ENCODE data around the gene FADS3. TPM values are rescaled to one million over a fixed set of nuclear protein-coding genes. Genes with fewer than 3 reads are reported as not detected.
A peak's percentile ranks its signal among the peaks of the same experiment; 100 is the strongest.

Gene FADS3
- total and polyA plus RNA-seq, 2 donors (not counting 1 experiment from before 2014, with no cell fraction given): 225 to 256 TPM

- H3K36me3 ChIP-seq (replicated peaks in 1 of 2; ENCODE audit: control extremely low read depth in 1 of 2, control insufficient read depth in 1 of 2, extremely low read depth in 1 of 2, insufficient read depth in 2 of 2, low read length in 1 of 2): no peaks in the 10 kb centered on the region
- no peak overlapping the region for H3K4me2 ChIP-seq (replicated peaks; ENCODE audit: low read depth, low read length, poor library complexity, severe bottlenecking)
- ATAC-seq (ENCODE audit: low read depth): peak; percentile 14
- peaks cover 0 to 11% (median 2%) of the 10 kb centered on the region in 4 experiments for H3K27me3 ChIP-seq (replicated peaks in 1 of 4; ENCODE audit: control extremely low read depth in 1 of 4, control insufficient read depth in 3 of 4, insufficient read depth in 4 of 4, low read length in 3 of 4)
- Mint-ChIP-seq H3K4me3 (peak overlapping the region; percentile 61), H3K9me3 (ENCODE audit: insufficient read depth) (no peaks in the 10 kb centered on the region), H3K27ac (peak overlapping the region; percentile 89), H3K4me1 (peaks cover 29% of the 10 kb centered on the region), H3K27me3 (no peaks in the 10 kb centered on the region)
- H3K9ac ChIP-seq (ENCODE audit: low read length): no peak overlapping the region
- 78% methylated on average over 9 of the region's 11 CpGs for WGBS (ENCODE audit: insufficient coverage)
- CTCF ChIA-PET: interaction anchor here (0.9 to 2.4 kb wide), 3 partner anchors 36 to 46 kb away, joined by 3 to 6 read pairs (median 6); no protein-coding TSS in a partner anchor
- H4K20me1 ChIP-seq (ENCODE audit: control insufficient read depth, insufficient read depth, low read length, poor library complexity, severe bottlenecking): no peaks in the 10 kb centered on the region
- no peak overlapping the region for H3K4me3 ChIP-seq (ENCODE audit: control extremely low read depth in 1 of 5, extremely low read depth in 1 of 5, insufficient read depth in 1 of 5, low read depth in 2 of 5, low read length in 4 of 5)
- peaks cover 0 to 3% (median 0%) of the 10 kb centered on the region in 3 donors for H3K9me3 ChIP-seq (ENCODE audit: control extremely low read depth in 1 of 3, control insufficient read depth in 2 of 3, insufficient read depth in 1 of 3, low read length in 2 of 3)
- POLR2A ChIA-PET: no interaction called here
- DNase-seq: peak; percentile 52
- peak overlapping the region in 1 of 2 donors; percentile 68 for H3K27ac ChIP-seq (ENCODE audit: low read length in 2 of 2)
- no peak for TF ChIP-seq CTCF (IDR thresholded peaks at IDR 0.05)
- peak overlapping the region; percentile 95 for H2AFZ ChIP-seq (ENCODE audit: insufficient read depth, low read depth, low read length, poor library complexity, severe bottlenecking)
- H3K4me1 ChIP-seq (ENCODE audit: control insufficient read depth in 2 of 2, insufficient read depth in 2 of 2, low read length in 2 of 2): peaks cover 24 to 35% of the 10 kb centered on the region in 2 donors
- intact Hi-C loops (cut with micrococcal nuclease): no loop called here
- no peaks in the 10 kb centered on the region for H3K79me2 ChIP-seq (ENCODE audit: control insufficient read depth, insufficient read depth, low read length)
Measured at GRCh38 chr11:61833471-61833870, 57.9 kb downstream of the FADS3 start.

GRCh38 chr11:61832754-61833153 is 58.6 kb downstream of the FADS3 start:
- H3K9me3 ChIP-seq (ENCODE audit: control extremely low read depth in 1 of 3, control insufficient read depth in 2 of 3, insufficient read depth in 1 of 3, low read length in 2 of 3): peaks cover 0 to 3% (median 0%) of the 10 kb centered on the region in 3 donors
- 62% methylated on average over 7 of the region's 7 CpGs for WGBS (ENCODE audit: insufficient coverage)
- H3K4me2 ChIP-seq (replicated peaks; ENCODE audit: low read depth, low read length, poor library complexity, severe bottlenecking): no peak overlapping the region
- H3K27me3 ChIP-seq (replicated peaks in 1 of 4; ENCODE audit: control extremely low read depth in 1 of 4, control insufficient read depth in 3 of 4, insufficient read depth in 4 of 4, low read length in 3 of 4): peaks cover 0 to 11% (median 2%) of the 10 kb centered on the region in 4 experiments
- H3K79me2 ChIP-seq (ENCODE audit: control insufficient read depth, insufficient read depth, low read length): no peaks in the 10 kb centered on the region
- no peak overlapping the region for H3K9ac ChIP-seq (ENCODE audit: low read length)
- H3K4me3 ChIP-seq (ENCODE audit: control extremely low read depth in 1 of 5, extremely low read depth in 1 of 5, insufficient read depth in 1 of 5, low read depth in 2 of 5, low read length in 4 of 5): no peak overlapping the region
- H3K27ac ChIP-seq (ENCODE audit: low read length in 2 of 2): no peak overlapping the region
- no peak for DNase-seq
- H3K27ac Mint-ChIP-seq: no peak overlapping the region
- ATAC-seq (ENCODE audit: low read depth): no peak
- H3K9me3 Mint-ChIP-seq (ENCODE audit: insufficient read depth): no peaks in the 10 kb centered on the region
- H3K36me3 ChIP-seq (replicated peaks in 1 of 2; ENCODE audit: control extremely low read depth in 1 of 2, control insufficient read depth in 1 of 2, extremely low read depth in 1 of 2, insufficient read depth in 2 of 2, low read length in 1 of 2): no peaks in the 10 kb centered on the region
- peaks cover 24 to 41% of the 10 kb centered on the region in 2 donors for H3K4me1 ChIP-seq (ENCODE audit: control insufficient read depth in 2 of 2, insufficient read depth in 2 of 2, low read length in 2 of 2)
- TF ChIP-seq EZH2 (IDR thresholded peaks at IDR 0.05; ENCODE audit: borderline replicate concordance, insufficient read depth, low read depth, low read length, poor library complexity, severe bottlenecking): no peak
- no peak for TF ChIP-seq CTCF (IDR thresholded peaks at IDR 0.05)
- no peaks in the 10 kb centered on the region for H4K20me1 ChIP-seq (ENCODE audit: control insufficient read depth, insufficient read depth, low read length, poor library complexity, severe bottlenecking)
- H3K27me3 Mint-ChIP-seq: no peaks in the 10 kb centered on the region
- ChIA-PET CTCF (no interaction called here), POLR2A (no interaction called here)
- H3K4me1 Mint-ChIP-seq: peaks cover 34% of the 10 kb centered on the region
- H2AFZ ChIP-seq (ENCODE audit: insufficient read depth, low read depth, low read length, poor library complexity, severe bottlenecking): no peak overlapping the region
- H3K4me3 Mint-ChIP-seq: no peak overlapping the region
- intact Hi-C loops (cut with micrococcal nuclease): no loop called here
